GM19351 (cell line): ENCODE results near the gene DZANK1.
"Not testable (repeated sequence)": the region's sequence is repeated elsewhere in the genome, so short reads cannot be mapped to it uniquely, and the experiment has no call there.

ENCODE experiments used
- ATAC-seq: cut with Tn5 transposase; IDR thresholded peaks from one replicate; pipeline ENCODE4 v1.9.1; 2021; ENCODE audit warnings: mild to moderate bottlenecking, moderate library complexity; ENCODE audit not compliant: unreplicated experiment

Gene DZANK1

DNA sequence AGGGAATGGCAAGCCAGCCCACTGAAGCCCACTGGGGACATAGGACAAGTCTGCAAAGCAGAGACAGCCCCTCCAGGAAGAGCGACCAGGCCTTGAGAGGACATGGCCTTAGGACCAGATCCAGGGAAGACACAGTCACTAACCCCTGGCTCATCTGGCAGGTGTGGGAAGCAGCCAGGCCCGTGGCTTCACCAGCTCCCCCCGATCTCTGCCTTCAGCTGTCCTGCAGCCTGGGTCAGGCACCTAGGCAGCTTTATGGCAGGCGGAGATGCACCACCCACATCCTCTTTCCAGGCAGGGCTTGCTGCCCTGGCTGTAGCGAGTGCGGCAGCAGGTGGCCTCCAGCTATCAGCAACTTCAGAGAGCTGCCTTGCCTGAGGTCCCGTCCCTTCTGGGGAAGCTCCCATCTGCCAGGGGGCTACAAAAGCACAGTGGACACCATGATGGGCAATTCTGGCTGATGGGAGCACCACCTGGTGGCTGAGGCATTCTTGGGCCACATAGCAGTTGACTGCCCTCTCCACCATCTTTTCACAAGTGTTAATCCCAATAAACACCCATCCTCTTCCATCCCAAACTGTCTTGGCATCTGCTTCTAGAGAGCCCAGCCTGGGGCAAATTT, 85.8 kb downstream of the DZANK1 start:
- ATAC-seq = no peak

DNA sequence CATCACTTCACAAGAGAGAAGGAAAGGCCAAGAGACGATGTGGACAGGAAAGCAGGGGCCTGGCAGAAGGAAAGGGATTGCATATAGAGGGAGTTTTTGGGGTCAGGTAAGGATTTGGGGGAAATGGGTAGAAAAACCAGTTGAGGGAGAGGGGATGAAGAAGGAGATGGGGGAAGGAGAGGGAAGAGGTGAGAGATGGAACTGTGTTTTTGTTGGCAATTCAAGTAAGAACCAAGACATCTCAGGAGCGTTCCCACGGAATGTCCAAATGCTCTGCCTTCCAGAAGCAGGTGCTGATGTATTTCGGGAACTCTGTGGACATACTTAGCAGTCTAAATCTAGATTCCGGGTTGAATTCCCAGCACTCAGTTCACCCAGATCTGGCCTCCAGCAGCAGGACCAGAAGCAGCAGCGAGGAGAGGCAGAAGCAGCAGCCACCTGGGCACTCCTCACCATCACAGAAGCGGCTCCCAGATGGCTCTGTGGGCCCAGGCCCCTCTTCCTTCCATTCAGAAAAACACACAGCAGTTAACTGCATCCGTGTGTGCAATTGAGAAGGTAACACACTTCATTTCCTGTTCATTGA, 88.8 kb downstream of the DZANK1 start:
- ATAC-seq = no peak

DNA sequence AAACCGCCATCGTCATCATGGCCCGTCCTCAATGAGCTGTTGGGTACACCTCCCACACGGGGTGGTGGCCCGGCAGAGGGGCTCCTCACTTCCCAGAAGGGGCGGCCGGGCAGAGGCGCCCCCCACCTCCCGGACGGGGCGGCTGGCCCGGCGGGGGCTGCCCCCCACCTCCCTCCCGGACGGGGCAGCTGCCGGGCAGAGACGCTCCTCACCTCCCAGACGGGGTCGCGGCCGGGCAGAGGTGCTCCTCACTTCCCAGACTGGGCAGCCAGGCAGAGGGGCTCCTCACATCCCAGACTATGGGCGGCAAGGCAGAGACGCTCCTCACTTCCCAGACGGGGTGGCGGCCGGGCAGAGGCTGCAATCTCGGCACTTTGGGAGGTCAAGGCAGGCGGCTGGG, 91.3 kb downstream of the DZANK1 start:
- not testable (repeated sequence) for ATAC-seq

DNA sequence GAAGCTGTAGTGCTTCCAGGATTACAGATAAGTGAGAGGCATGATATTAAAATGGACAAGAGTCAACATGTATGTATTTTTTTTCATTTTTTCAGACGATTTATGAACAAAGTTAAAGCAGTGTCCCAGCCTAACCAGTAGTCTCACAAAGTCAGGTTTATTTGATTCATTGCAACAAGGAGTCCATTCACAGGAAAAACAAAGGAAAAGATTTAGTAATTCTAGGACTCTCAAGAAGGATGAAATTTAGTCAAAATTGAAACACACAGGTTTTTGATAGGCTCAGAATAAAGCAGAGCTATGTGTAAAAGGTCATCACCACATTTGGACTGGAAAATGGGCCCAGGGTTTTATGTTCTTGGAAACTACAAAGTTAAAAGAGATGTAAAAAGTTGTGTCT, 94.5 kb downstream of the DZANK1 start:
- no peak for ATAC-seq

DNA sequence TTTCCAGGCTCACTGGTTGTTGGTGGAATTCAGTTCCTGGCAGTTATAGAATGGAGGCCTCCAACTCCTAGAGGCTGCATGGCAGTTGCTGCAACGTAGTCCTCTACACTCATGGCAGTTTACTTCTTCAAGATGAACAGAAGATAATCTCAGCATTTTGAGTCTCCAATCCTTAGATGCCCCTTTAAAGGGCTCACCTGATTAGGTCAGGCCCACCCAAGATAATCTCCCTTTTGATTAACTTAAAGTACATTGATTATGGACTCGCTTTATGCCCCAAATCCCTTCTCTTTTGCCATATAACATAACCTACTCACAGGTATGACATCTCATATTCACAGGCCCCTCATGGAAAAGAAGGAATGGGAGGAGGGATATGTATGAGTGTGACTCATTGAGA, 102.1 kb downstream of the DZANK1 start:
- ATAC-seq = no peak

DNA sequence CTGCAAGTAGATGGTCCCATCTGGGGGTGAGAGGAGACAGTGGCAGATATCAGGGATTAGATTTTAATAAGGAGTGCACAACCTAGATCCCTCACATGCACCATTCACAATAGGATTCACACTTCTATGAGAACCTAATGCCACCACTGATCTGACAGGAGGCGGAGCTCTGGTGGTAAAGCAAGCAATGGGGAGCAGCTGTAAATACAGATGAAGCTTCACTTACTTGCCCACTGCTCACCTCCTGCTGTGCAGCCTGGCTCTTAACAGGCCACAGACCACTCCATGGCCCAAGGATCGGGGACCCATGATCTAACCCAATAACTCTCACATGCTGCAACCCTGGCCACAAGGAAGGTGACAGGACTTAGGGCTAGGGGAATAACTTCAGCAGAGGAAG, 103.1 kb downstream of the DZANK1 start:
- no peak for ATAC-seq

DNA sequence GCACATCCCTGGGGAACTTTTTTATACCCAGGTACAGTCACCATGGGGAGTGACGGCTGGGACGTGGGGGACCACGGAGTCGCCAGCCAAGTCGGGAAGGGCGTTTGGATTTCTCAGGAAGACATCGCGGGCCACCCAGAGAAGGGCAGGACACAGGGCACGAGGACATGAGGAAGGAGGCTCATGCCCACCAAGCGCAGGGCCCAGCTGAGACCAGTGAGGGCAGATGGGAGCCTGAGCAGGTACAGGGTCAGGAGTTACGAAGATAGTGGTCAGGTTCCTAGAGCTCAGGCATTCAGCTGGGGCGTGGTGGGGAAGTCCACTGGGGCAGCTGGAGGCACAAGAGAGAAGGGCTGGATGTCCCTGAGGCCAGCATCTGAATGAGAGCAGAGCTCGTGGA, 103.9 kb downstream of the DZANK1 start:
- ATAC-seq = no peak

DNA sequence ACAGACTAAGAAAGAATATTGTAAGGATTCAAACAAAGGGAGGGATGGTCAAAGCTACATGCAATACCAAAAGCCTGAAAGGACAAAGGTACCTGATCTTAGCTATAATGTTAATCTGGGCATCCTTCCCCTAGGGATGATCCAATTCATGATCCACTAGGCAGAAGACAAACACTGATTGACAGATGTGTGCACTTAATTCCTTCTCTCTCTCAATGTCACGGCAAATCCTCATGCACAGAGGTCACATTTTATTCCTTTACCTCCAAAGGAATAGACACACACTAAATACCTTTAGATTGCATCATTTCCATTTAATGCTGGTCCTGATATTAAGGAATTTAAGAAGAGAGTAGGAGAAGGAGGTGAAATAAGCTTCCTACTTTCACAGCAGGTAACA, 105.2 kb downstream of the DZANK1 start:
- no peak for ATAC-seq

DNA sequence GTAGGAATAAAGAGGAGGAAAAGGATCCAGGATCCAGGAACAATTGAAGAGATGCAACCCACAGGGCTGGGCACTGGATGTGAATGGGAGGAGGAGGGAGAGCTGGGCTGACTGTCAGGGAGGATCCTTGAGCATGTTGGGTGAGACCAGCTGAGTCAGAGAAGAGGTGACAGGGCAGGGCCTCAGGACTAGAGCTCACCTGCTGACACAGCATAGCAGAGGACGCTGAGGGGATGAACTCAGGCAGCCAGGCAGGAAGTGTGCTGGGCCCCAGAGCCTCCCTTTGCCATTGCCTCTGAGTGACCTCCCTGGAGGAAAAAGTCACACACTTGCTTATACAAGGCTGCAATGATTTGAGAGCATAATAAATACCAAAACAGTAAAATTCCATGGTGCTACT, 106.2 kb downstream of the DZANK1 start:
- no peak for ATAC-seq

DNA sequence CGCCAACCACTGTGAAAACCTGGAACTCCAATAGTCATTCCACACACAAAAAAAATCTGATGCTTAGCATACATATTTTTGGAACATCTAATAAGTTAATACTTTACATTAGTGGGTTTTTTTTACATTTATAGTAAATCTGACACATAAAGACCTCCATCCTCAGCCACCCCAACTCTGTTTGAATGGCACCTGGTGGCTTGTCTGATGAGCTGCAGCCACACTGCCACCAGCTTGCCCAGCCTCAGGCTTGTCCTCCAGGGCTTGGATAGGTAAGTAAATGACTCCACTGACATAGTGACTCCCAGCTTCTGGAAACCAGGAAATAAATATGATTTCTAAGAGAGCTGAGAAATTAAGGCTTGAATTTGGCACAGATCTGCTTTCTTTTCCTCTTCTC, 107.0 kb downstream of the DZANK1 start:
- no peak for ATAC-seq

DNA sequence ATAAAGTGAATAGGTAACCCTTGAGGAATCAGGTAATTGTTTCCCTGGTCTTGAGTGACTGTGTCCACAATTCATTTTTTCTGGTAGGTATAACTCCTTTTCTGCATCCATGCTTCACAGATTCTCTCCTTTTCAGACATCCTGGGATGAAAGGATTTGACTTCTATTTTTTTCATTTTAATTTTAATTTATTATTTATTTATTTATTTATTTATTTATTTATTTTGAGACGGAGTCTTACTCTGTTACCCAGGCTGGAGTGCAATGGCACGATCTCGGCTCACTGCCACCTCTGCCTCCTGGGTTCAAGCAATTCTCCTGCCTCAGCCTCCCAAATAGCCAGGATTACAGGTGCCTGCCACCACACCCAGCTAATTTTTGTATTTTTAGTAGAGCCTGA, 117.1 kb downstream of the DZANK1 start:
- not testable (repeated sequence) for ATAC-seq
